ENCODE measurements around the gene SPATS2L.

DNA sequence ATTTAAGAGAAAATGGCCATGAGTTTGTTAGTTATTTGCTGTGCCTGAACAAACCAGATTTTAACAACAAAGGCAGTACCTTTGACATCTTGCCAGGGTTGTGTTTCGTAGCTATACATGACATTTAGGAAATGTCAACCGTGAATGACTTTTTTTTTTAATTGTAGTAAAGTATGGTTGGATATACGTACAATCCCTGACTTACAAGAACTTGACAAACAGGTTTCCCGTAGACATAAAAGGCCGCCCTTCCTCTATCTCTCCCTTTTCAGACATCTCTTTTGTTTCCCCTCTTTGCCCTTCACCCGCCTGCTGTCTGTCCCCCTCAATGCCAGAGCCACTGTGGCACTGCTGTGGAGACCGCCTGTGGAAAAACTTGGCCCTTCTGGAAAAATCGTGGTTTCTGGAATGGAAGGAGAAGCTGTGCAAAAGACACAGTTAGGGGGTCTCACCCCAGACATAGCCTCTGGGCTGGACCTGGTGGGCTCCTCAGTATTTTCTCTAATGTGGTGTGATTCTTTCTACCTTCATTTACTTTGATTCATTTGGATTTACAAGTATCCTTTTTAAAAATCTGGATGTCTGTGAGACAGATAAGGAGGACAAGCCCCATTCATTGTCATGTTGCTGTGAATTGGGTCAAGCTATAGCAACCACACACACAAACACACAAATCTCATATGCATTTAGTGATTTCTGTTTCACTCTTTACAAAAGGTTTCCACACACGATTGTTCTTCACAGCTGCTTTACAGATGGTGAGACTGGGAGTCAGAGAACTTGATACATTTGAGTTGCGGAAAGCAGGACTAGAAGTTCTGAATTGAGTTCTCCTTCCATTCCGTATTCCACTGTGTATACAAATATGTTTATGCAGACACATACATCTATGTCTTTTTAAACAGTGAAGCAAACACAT lies 48.6 kb downstream of the SPATS2L start:
- TF ChIP-seq CTCF (IDR thresholded peaks at IDR 0.05) (no peak), POLR2A (IDR thresholded peaks at IDR 0.05; ENCODE audit: low read depth) (no peak), EP300 (IDR thresholded peaks at IDR 0.05) (no peak), POLR2AphosphoS5 (IDR thresholded peaks at IDR 0.05) (no peak)

All from esophagus muscularis mucosa (tissue), 4 donors.